SK-MEL-5 (cell line): Measurements from ENCODE around the gene DCAF5. TPM values are rescaled to one million over a fixed set of nuclear protein-coding genes. Genes with fewer than 3 reads are reported as not detected.
"Not testable (repeated sequence)": the region's sequence is repeated elsewhere in the genome, so short reads cannot be mapped to it uniquely, and the experiment has no call there.

Experiments
- DNase-seq: peaks from one replicate; pipeline ENCODE4 v3.0.0-alpha.2; 2016; ENCODE audit warnings: low read depth, low spot score
- in situ Hi-C: cut with HindIII; loops from 2 replicates; pipeline ENCODE4 v1.10.0; 2016; ENCODE audit warnings: low sequenced_read_pairs, high pct_unique_total_duplicates, low pct_unique_long_range_greater_than_20kb
- total RNA-seq: library from RNA; depleted of rRNA; stranded (reverse); fragments of >200 nt; shearing (Covaris generic); gene quantifications from 2 replicates; pipeline ENCODE4 v1.2.3, GENCODE V29; 2014

The DCAF5 gene
- total RNA-seq, 1 experiment from 2014 or later, result 13.6 TPM

GRCh38 chr14:69088586-69088985, 64.3 kb downstream of the DCAF5 start:
- in situ Hi-C loops, result no loop called here
- DNase-seq, result no peak

GRCh38 chr14:69087061-69087461, 65.9 kb downstream of the DCAF5 start:
- DNase-seq, result no peak
- in situ Hi-C loops, result no loop called here

- in situ Hi-C loops, result no loop called here
- no peak for DNase-seq
Observed at GRCh38 chr14:69086537-69086936, 66.4 kb downstream of the DCAF5 start.

GRCh38 chr14:69084023-69084422, 68.9 kb downstream of the DCAF5 start:
- no peak for DNase-seq
- in situ Hi-C loops, result no loop called here

GRCh38 chr14:69083181-69083580, 69.7 kb downstream of the DCAF5 start:
- in situ Hi-C loops, result no loop called here
- DNase-seq, result no peak

GRCh38 chr14:69081271-69081670, 71.6 kb downstream of the DCAF5 start:
- in situ Hi-C loops, result no loop called here
- DNase-seq, result no peak

- DNase-seq, result peak; percentile 1
- in situ Hi-C loops, result no loop called here
Observed at GRCh38 chr14:69079747-69080146, 73.2 kb downstream of the DCAF5 start.

GRCh38 chr14:69079188-69079742, 73.7 kb downstream of the DCAF5 start:
- in situ Hi-C loops, result no loop called here
- peak; percentile 10 for DNase-seq

- in situ Hi-C loops, result no loop called here
- DNase-seq, result no peak
Observed at GRCh38 chr14:69077841-69078240, 75.1 kb downstream of the DCAF5 start.

- in situ Hi-C loops, DNase-seq: not testable (repeated sequence)
Observed at GRCh38 chr14:69077185-69077584, 75.7 kb downstream of the DCAF5 start.

- DNase-seq, result no peak
- in situ Hi-C loops, result no loop called here
Observed at GRCh38 chr14:69076341-69076740, 76.6 kb downstream of the DCAF5 start.

- no peak for DNase-seq
- in situ Hi-C loops, result no loop called here
Observed at GRCh38 chr14:69073915-69074314, 79.0 kb downstream of the DCAF5 start.

GRCh38 chr14:69073429-69073828, 79.5 kb downstream of the DCAF5 start:
- in situ Hi-C loops, result no loop called here
- DNase-seq, result no peak

GRCh38 chr14:69072584-69072983, 80.3 kb downstream of the DCAF5 start:
- no peak for DNase-seq
- in situ Hi-C loops, result no loop called here

- in situ Hi-C loops, result no loop called here
- DNase-seq, result no peak
Observed at GRCh38 chr14:69068744-69069421, 84.0 kb downstream of the DCAF5 start.

- DNase-seq, result no peak
- in situ Hi-C loops, result no loop called here
Observed at GRCh38 chr14:69066396-69067171, 86.3 kb downstream of the DCAF5 start.

- in situ Hi-C loops, DNase-seq: not testable (repeated sequence)
Observed at GRCh38 chr14:69065934-69066333, 87.0 kb downstream of the DCAF5 start.

GRCh38 chr14:69064596-69064995, 88.3 kb downstream of the DCAF5 start:
- in situ Hi-C loops, result no loop called here
- DNase-seq, result no peak
